ENCODE data around the gene KSR2.
A peak's percentile ranks its signal among the peaks of the same experiment; 100 is the strongest.
"Not testable (repeated sequence)": the region's sequence is repeated elsewhere in the genome, so short reads cannot be mapped to it uniquely, and the experiment has no call there.

The KSR2 gene

GRCh38 chr12:117968826-117969659 is at the start of gene KSR2:
Gene KSR2 (minus strand): TSS chr12:117968990. CDS start chr12:117968255, 735 bp downstream.
- Histone ChIP-seq H3K27ac (ENCODE audit: low read length) (no peak within 1 kb of the TSS), H3K4me3 (ENCODE audit: low read length) (peak within 1 kb of the TSS; percentile 72; the same call in 1 of the 2 replicates), H3K9me3 (ENCODE audit: control insufficient read depth, insufficient read depth, low read length) (no peaks in the 10 kb centered on the region), H3K27me3 (ENCODE audit: control insufficient read depth, insufficient read depth, low read length) (no peaks in the 10 kb centered on the region), H3K4me1 (ENCODE audit: control insufficient read depth, insufficient read depth, low read length) (no peaks in the 10 kb centered on the region; the same call in 1 of the 2 replicates), H3K36me3 (ENCODE audit: control insufficient read depth, insufficient read depth, low read length) (no peaks in the 10 kb centered on the region)
- no CpG with 5 or more reads among the region's 86 CpGs for WGBS (ENCODE audit: insufficient coverage, insufficient read length)
- peak; percentile 66 for DNase-seq (ENCODE audit: low read depth, low spot score)

GRCh38 chr12:118017926-118018325 is 49.1 kb upstream of the KSR2 start:
- no peak for DNase-seq (ENCODE audit: low read depth, low spot score)
- no peak overlapping the region for H3K27ac ChIP-seq (ENCODE audit: low read length)
- H3K9me3 ChIP-seq (ENCODE audit: control insufficient read depth, insufficient read depth, low read length) = no peaks in the 10 kb centered on the region
- H3K4me3 ChIP-seq (ENCODE audit: low read length) = no peak overlapping the region
- H3K36me3 ChIP-seq (ENCODE audit: control insufficient read depth, insufficient read depth, low read length) = peaks cover 10% of the 10 kb centered on the region; the same call in 1 of the 2 replicates
- H3K4me1 ChIP-seq (ENCODE audit: control insufficient read depth, insufficient read depth, low read length) = no peaks in the 10 kb centered on the region
- no peaks in the 10 kb centered on the region for H3K27me3 ChIP-seq (ENCODE audit: control insufficient read depth, insufficient read depth, low read length)

- Histone ChIP-seq H3K9me3 (ENCODE audit: control insufficient read depth, insufficient read depth, low read length) (no peaks in the 10 kb centered on the region), H3K4me3 (ENCODE audit: low read length) (peak within 1 kb of the TSS; percentile 91), H3K27ac (ENCODE audit: low read length) (no peak within 1 kb of the TSS), H3K36me3 (ENCODE audit: control insufficient read depth, insufficient read depth, low read length) (peaks cover 7% of the 10 kb centered on the region; the same call in 1 of the 2 replicates), H3K4me1 (ENCODE audit: control insufficient read depth, insufficient read depth, low read length) (no peaks in the 10 kb centered on the region), H3K27me3 (ENCODE audit: control insufficient read depth, insufficient read depth, low read length) (no peaks in the 10 kb centered on the region)
- no CpG with 5 or more reads among the region's 61 CpGs for WGBS (ENCODE audit: insufficient coverage, insufficient read length)
- peak; percentile 96 for DNase-seq (ENCODE audit: low read depth, low spot score)
Measured at GRCh38 chr12:118016424-118017264, 47.9 kb upstream of the KSR2 start, which contains the start of gene RFC5. Gene RFC5 (plus strand): TSS chr12:118016703. CDS start chr12:118016828, 125 bp downstream.

- no peak for DNase-seq (ENCODE audit: low read depth, low spot score)
- H3K27ac ChIP-seq (ENCODE audit: low read length) = no peak overlapping the region
- no peaks in the 10 kb centered on the region for H3K4me1 ChIP-seq (ENCODE audit: control insufficient read depth, insufficient read depth, low read length)
- H3K4me3 ChIP-seq (ENCODE audit: low read length) = no peak overlapping the region
- no CpG with 5 or more reads among the region's 9 CpGs for WGBS (ENCODE audit: insufficient coverage, insufficient read length)
- H3K9me3 ChIP-seq (ENCODE audit: control insufficient read depth, insufficient read depth, low read length) = no peaks in the 10 kb centered on the region
- peaks cover 7% of the 10 kb centered on the region; the same call in 1 of the 2 replicates for H3K36me3 ChIP-seq (ENCODE audit: control insufficient read depth, insufficient read depth, low read length)
- H3K27me3 ChIP-seq (ENCODE audit: control insufficient read depth, insufficient read depth, low read length) = no peaks in the 10 kb centered on the region
Measured at GRCh38 chr12:118015944-118016343, 47.2 kb upstream of the KSR2 start.

- no CpG with 5 or more reads among the region's 2 CpGs for WGBS (ENCODE audit: insufficient coverage, insufficient read length)
- Histone ChIP-seq H3K4me3 (ENCODE audit: low read length) (no peak overlapping the region), H3K9me3 (ENCODE audit: control insufficient read depth, insufficient read depth, low read length) (no peaks in the 10 kb centered on the region), H3K4me1 (ENCODE audit: control insufficient read depth, insufficient read depth, low read length) (no peaks in the 10 kb centered on the region), H3K36me3 (ENCODE audit: control insufficient read depth, insufficient read depth, low read length) (peaks cover 7% of the 10 kb centered on the region; the same call in 1 of the 2 replicates), H3K27ac (ENCODE audit: low read length) (no peak overlapping the region), H3K27me3 (ENCODE audit: control insufficient read depth, insufficient read depth, low read length) (no peaks in the 10 kb centered on the region)
- no peak for DNase-seq (ENCODE audit: low read depth, low spot score)
Measured at GRCh38 chr12:118015306-118015705, 46.5 kb upstream of the KSR2 start.

GRCh38 chr12:118013283-118013682 is 44.5 kb upstream of the KSR2 start:
- Histone ChIP-seq H3K4me3 (ENCODE audit: low read length) (no peak overlapping the region), H3K36me3 (ENCODE audit: control insufficient read depth, insufficient read depth, low read length) (no peaks in the 10 kb centered on the region), H3K4me1 (ENCODE audit: control insufficient read depth, insufficient read depth, low read length) (no peaks in the 10 kb centered on the region), H3K9me3 (ENCODE audit: control insufficient read depth, insufficient read depth, low read length) (no peaks in the 10 kb centered on the region), H3K27ac (ENCODE audit: low read length) (no peak overlapping the region), H3K27me3 (ENCODE audit: control insufficient read depth, insufficient read depth, low read length) (no peaks in the 10 kb centered on the region)
- WGBS (ENCODE audit: insufficient coverage, insufficient read length) = no CpG with 5 or more reads among the region's 3 CpGs
- DNase-seq (ENCODE audit: low read depth, low spot score) = no peak

- no peaks in the 10 kb centered on the region for H3K36me3 ChIP-seq (ENCODE audit: control insufficient read depth, insufficient read depth, low read length)
- no CpG with 5 or more reads among the region's 3 CpGs for WGBS (ENCODE audit: insufficient coverage, insufficient read length)
- no peak overlapping the region for H3K4me3 ChIP-seq (ENCODE audit: low read length)
- DNase-seq (ENCODE audit: low read depth, low spot score) = no peak
- H3K27me3 ChIP-seq (ENCODE audit: control insufficient read depth, insufficient read depth, low read length) = no peaks in the 10 kb centered on the region
- H3K27ac ChIP-seq (ENCODE audit: low read length) = no peak overlapping the region
- H3K9me3 ChIP-seq (ENCODE audit: control insufficient read depth, insufficient read depth, low read length) = no peaks in the 10 kb centered on the region
- H3K4me1 ChIP-seq (ENCODE audit: control insufficient read depth, insufficient read depth, low read length) = no peaks in the 10 kb centered on the region
Measured at GRCh38 chr12:118011961-118012360, 43.2 kb upstream of the KSR2 start.

- no peak overlapping the region for H3K27ac ChIP-seq (ENCODE audit: low read length)
- H3K9me3 ChIP-seq (ENCODE audit: control insufficient read depth, insufficient read depth, low read length) = no peaks in the 10 kb centered on the region
- H3K4me1 ChIP-seq (ENCODE audit: control insufficient read depth, insufficient read depth, low read length) = no peaks in the 10 kb centered on the region
- WGBS (ENCODE audit: insufficient coverage, insufficient read length) = no CpG with 5 or more reads among the region's 3 CpGs
- no peaks in the 10 kb centered on the region for H3K36me3 ChIP-seq (ENCODE audit: control insufficient read depth, insufficient read depth, low read length)
- no peak overlapping the region for H3K4me3 ChIP-seq (ENCODE audit: low read length)
- no peak for DNase-seq (ENCODE audit: low read depth, low spot score)
- no peaks in the 10 kb centered on the region for H3K27me3 ChIP-seq (ENCODE audit: control insufficient read depth, insufficient read depth, low read length)
Measured at GRCh38 chr12:118011377-118011776, 42.6 kb upstream of the KSR2 start.

GRCh38 chr12:118010903-118011302 is 42.1 kb upstream of the KSR2 start:
- no CpG with 5 or more reads among the region's 3 CpGs for WGBS (ENCODE audit: insufficient coverage, insufficient read length)

GRCh38 chr12:117999806-118000205 is 31.0 kb upstream of the KSR2 start:
- not testable (repeated sequence) for DNase-seq (ENCODE audit: low read depth, low spot score)

More at GRCh38 chr12:118010903-118011302, 42.1 kb upstream of the KSR2 start:
- Histone ChIP-seq H3K27me3 (ENCODE audit: control insufficient read depth, insufficient read depth, low read length) (no peaks in the 10 kb centered on the region), H3K36me3 (ENCODE audit: control insufficient read depth, insufficient read depth, low read length) (no peaks in the 10 kb centered on the region), H3K9me3 (ENCODE audit: control insufficient read depth, insufficient read depth, low read length) (no peaks in the 10 kb centered on the region), H3K4me3 (ENCODE audit: low read length) (no peak overlapping the region), H3K27ac (ENCODE audit: low read length) (no peak overlapping the region), H3K4me1 (ENCODE audit: control insufficient read depth, insufficient read depth, low read length) (no peaks in the 10 kb centered on the region)
- no peak for DNase-seq (ENCODE audit: low read depth, low spot score)

More at GRCh38 chr12:117999806-118000205, 31.0 kb upstream of the KSR2 start:
- no CpG with 5 or more reads among the region's 2 CpGs for WGBS (ENCODE audit: insufficient coverage, insufficient read length)
- not testable (repeated sequence) for H3K4me3 ChIP-seq (ENCODE audit: low read length); H3K4me1 ChIP-seq (ENCODE audit: control insufficient read depth, insufficient read depth, low read length); H3K9me3 ChIP-seq (ENCODE audit: control insufficient read depth, insufficient read depth, low read length); H3K36me3 ChIP-seq (ENCODE audit: control insufficient read depth, insufficient read depth, low read length); H3K27ac ChIP-seq (ENCODE audit: low read length); H3K27me3 ChIP-seq (ENCODE audit: control insufficient read depth, insufficient read depth, low read length)

Measured in iPS DF 6.9 (cell line).